OCI-LY7 (cell line): ENCODE results near the gene IVD.

Experiments
- CTCF ChIP-seq: fragments of 200-600 bp; sonication (generic); conservative IDR thresholded peaks from 2 replicates; pipeline ENCODE4 v1.5.1; 2014; ENCODE audit warnings: mild to moderate bottlenecking, antibody characterized with exemption, low read length, moderate library complexity, mixed read lengths
- EZH2phosphoT487 ChIP-seq: fragments of 200-600 bp; sonication (generic); IDR thresholded peaks from 2 replicates; pipeline ENCODE4 v1.6.1; 2018; ENCODE audit warnings: low read depth, borderline replicate concordance, mild to moderate bottlenecking, mixed run types, antibody characterized with exemption, low read length, moderate library complexity, mixed read lengths

GRCh38 chr15:40445421-40445922, 39.9 kb downstream of the IVD start:
- TF ChIP-seq CTCF, result no peak
- TF ChIP-seq EZH2phosphoT487, result no peak
